NT2/D1 (cell line): ENCODE data around the gene TMEM117.

Experiments
- SUZ12 ChIP-seq: IDR thresholded peaks from 2 replicates; pipeline ENCODE4 v1.6.1; 2011; ENCODE audit not compliant: insufficient read length, insufficient read depth; ENCODE audit errors: extremely low read depth
- ZNF274 ChIP-seq: IDR thresholded peaks from 2 replicates; pipeline ENCODE4 v1.6.1; 2011; ENCODE audit warnings: mild to moderate bottlenecking, low read depth, low read length

DNA sequence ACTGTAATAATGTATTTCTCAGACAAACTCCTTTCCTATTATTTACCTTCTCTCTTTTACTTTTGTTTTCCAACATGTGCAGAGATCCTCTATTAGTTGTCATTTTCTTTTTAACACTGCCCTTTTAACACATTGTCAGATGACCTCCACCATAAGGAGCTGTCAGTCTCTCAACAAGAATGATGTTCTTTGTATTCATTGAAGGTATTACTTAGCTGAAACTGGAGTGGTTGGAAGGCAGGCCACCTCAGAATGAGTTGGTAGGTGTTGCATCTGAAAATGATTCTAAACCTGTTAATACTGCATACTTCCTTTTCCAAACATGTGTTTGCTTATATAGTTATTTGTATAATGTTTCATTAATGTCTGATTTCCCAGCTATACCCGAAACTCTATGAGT is 16.9 kb downstream of the TMEM117 start:
- TF ChIP-seq SUZ12 = no peak
- TF ChIP-seq ZNF274 = no peak
